Endothelial cell of umbilical vein (primary cell): ENCODE data around the gene CNNM3. TPM values are rescaled to one million over a fixed set of nuclear protein-coding genes. Genes with fewer than 3 reads are reported as not detected.

ENCODE experiments used
- BruUV-seq: library from RNA; stranded (reverse); fragments of 400-500 nt; replicated peaks from 2 replicates; lab custom pipeline; 2021; lab: Mats Ljungman, UMichigan
- CTCF ChIA-PET: fragments of 300-600, 350-600 bp; sonication (Branson Sonifier 250); formaldehyde crosslinking; loops from one replicate; lab custom pipeline; 2021; ENCODE audit warnings: antibody characterized with exemption, inconsistent platforms; lab: Charles Lee
- POLR2A ChIA-PET: fragments of 300-600, 350-600 bp; sonication (Branson Sonifier 250); formaldehyde crosslinking; loops from one replicate; lab custom pipeline; 2021; ENCODE audit warnings: antibody characterized with exemption, inconsistent platforms; lab: Charles Lee
- DNase-seq: peaks from one replicate; pipeline ENCODE4 v3.0.0-alpha.2; 2011; ENCODE audit warnings: low read depth, low spot score
- FAIRE-seq: peaks from 2 replicates; lab custom pipeline; 2011; peaks lifted over from hg19 to GRCh38; lab: Jason Lieb, UNC
- H2AFZ ChIP-seq: 2 replicates; pipeline ENCODE4 v1.6.0; 2012; ENCODE audit warnings: low read depth, low read length, control low read depth, inconsistent platforms
- H3K27ac ChIP-seq: 2 replicates; pipeline ENCODE4 v1.5.1; 2011; ENCODE audit warnings: low read depth, mild to moderate bottlenecking, control low read depth, low read length, moderate library complexity; ENCODE audit not compliant: insufficient read depth
- H3K27me3 ChIP-seq, 2 experiments: 2 replicates each; pipeline versions ENCODE4 v1.6.0 to v1.6.1; 2011; ENCODE audit warnings: low read length in 2 of 2, mixed read lengths in 1 of 2; ENCODE audit not compliant: control insufficient read depth in 2 of 2, insufficient read depth in 2 of 2
- H3K36me3 ChIP-seq, 2 experiments: 2 replicates in 1 of 2; 3 replicates in 1 of 2; pipeline ENCODE4 v1.5.1; 2011; ENCODE audit warnings: low read length in 2 of 2, mild to moderate bottlenecking in 1 of 2, moderate library complexity in 1 of 2; ENCODE audit not compliant: control insufficient read depth in 2 of 2, insufficient read depth in 2 of 2; ENCODE audit errors: extremely low read depth in 1 of 2
- H3K4me1 ChIP-seq: 3 replicates; pipeline ENCODE4 v1.5.1; 2011; ENCODE audit warnings: mild to moderate bottlenecking, low read length; ENCODE audit not compliant: control insufficient read depth, insufficient read depth; ENCODE audit errors: extremely low read depth
- H3K4me2 ChIP-seq: 2 replicates; pipeline ENCODE4 v1.6.1; 2011; ENCODE audit warnings: low read length, control low read depth, mixed read lengths; ENCODE audit not compliant: insufficient read depth
- H3K4me3 ChIP-seq, 3 experiments: fragments of 200-600 bp in 1 of 3; sonication (generic), shearing (Covaris generic) in 1 of 3; replicated peaks in 1 of 3; 2 replicates each; pipeline ENCODE4 v1.5.1; 2011 to 2016; ENCODE audit warnings: control low read depth in 3 of 3, low read length in 3 of 3, mild to moderate bottlenecking in 2 of 3, inconsistent platforms in 1 of 3, low read depth in 1 of 3, moderate library complexity in 1 of 3; ENCODE audit not compliant: insufficient read depth in 1 of 3
- H3K79me2 ChIP-seq: 2 replicates; pipeline ENCODE4 v1.6.0; 2012; ENCODE audit warnings: low read length, inconsistent platforms; ENCODE audit not compliant: control insufficient read depth, insufficient read depth
- H3K9ac ChIP-seq: replicated peaks from 2 replicates; pipeline ENCODE3; 2011; ENCODE audit warnings: low read length, control low read depth; ENCODE audit not compliant: insufficient read depth; ENCODE audit errors: extremely low read depth
- H3K9me1 ChIP-seq: replicated peaks from 3 replicates; pipeline ENCODE4 v1.6.0; 2011; ENCODE audit warnings: mild to moderate bottlenecking, low read length; ENCODE audit not compliant: control insufficient read depth, insufficient read depth; ENCODE audit errors: extremely low read depth
- H3K9me3 ChIP-seq: replicated peaks from 2 replicates; pipeline ENCODE4 v1.5.1; 2012; ENCODE audit warnings: low read length, inconsistent platforms; ENCODE audit not compliant: control insufficient read depth, insufficient read depth
- H4K20me1 ChIP-seq: replicated peaks from 2 replicates; pipeline ENCODE3; 2011; ENCODE audit warnings: mild to moderate bottlenecking, low read length; ENCODE audit not compliant: control insufficient read depth, insufficient read depth; ENCODE audit errors: extremely low read depth
- EZH2 ChIP-seq: IDR thresholded peaks from 2 replicates; pipeline ENCODE4 v1.6.1; 2012; ENCODE audit warnings: borderline replicate concordance, low read depth, mild to moderate bottlenecking, moderate library complexity, low read length, inconsistent platforms; ENCODE audit not compliant: severe bottlenecking
- FOS ChIP-seq: IDR thresholded peaks from 2 replicates; pipeline ENCODE4 v1.6.1; 2011; ENCODE audit warnings: mild to moderate bottlenecking, low read length, moderate library complexity, borderline replicate concordance; ENCODE audit not compliant: insufficient read depth
- GATA2 ChIP-seq: IDR thresholded peaks from 2 replicates; pipeline ENCODE4 v1.7.0; 2011; ENCODE audit warnings: low read depth, mild to moderate bottlenecking, moderate library complexity, mixed read lengths, low read length; ENCODE audit not compliant: insufficient read length, insufficient read depth
- JUN ChIP-seq: IDR thresholded peaks from 2 replicates; pipeline ENCODE4 v1.6.1; 2011; ENCODE audit warnings: borderline replicate concordance, low read depth; ENCODE audit not compliant: insufficient read length, insufficient read depth
- MYC ChIP-seq: IDR thresholded peaks from one replicate; pipeline ENCODE4 v1.6.1; 2011; ENCODE audit warnings: mild to moderate bottlenecking, low read depth, low read length
- POLR2A ChIP-seq: IDR thresholded peaks from 2 replicates; pipeline ENCODE4 v1.6.1; 2012; ENCODE audit warnings: low read depth, mild to moderate bottlenecking, control low read depth, low read length
- POLR2AphosphoS5 ChIP-seq: IDR thresholded peaks from 2 replicates; pipeline ENCODE4 v1.6.1; 2012; ENCODE audit warnings: low read depth, mild to moderate bottlenecking, control low read depth, low read length, moderate library complexity; ENCODE audit not compliant: insufficient read depth
- dilution Hi-C: fragments of 300-500 bp; cut with MboI; formaldehyde crosslinking; loops from one replicate; pipeline ENCODE4 v1.15.0; 2019; ENCODE audit warnings: low sequenced_read_pairs; ENCODE audit not compliant: extremely low pct_ligation_motif_present
- intact Hi-C: fragments of 100-400 bp; cut with micrococcal nuclease; formaldehyde crosslinking; loops from one replicate; pipeline ENCODE4 v1.10.0; 2022
- polyA plus RNA-seq, 4 experiments: library from polyadenylated mRNA; depleted of rRNA in 3 of 4; stranded (reverse) in 3 of 4; unstranded in 1 of 4; fragments of >200 nt; gene quantifications; 2 replicates each; pipeline versions ENCODE4 v1.2.1 to v1.2.3, GENCODE V29; 2011 to 2012; ENCODE audit warnings: missing spikeins in 1 of 4
- total RNA-seq: library from RNA; stranded (reverse); gene quantifications from 2 replicates; pipeline ENCODE4 v1.2.3, GENCODE V29; 2021
- TF ChIP-seq, protein P1 (sequence below): IDR thresholded peaks from 2 replicates; pipeline ENCODE4 v1.6.1; 2011; ENCODE audit not compliant: insufficient read depth, insufficient read length
- TF ChIP-seq, protein P2 (sequence below), 2 donors: IDR thresholded peaks; 1 replicate in 1 of 2; 2 replicates in 1 of 2; pipeline ENCODE4 v1.5.1; 2011; ENCODE audit warnings: low read length in 2 of 2, mild to moderate bottlenecking in 2 of 2, moderate library complexity in 2 of 2, control low read depth in 1 of 2, inconsistent platforms in 1 of 2, low read depth in 1 of 2; ENCODE audit not compliant: insufficient read depth in 1 of 2; ENCODE audit errors: extremely low read depth in 1 of 2

The CNNM3 gene
- total and polyA plus RNA-seq, 2 donors (not counting 3 experiments of a cell fraction or from before 2014, with no cell fraction given), result 13.0 to 14.9 TPM

DNA sequence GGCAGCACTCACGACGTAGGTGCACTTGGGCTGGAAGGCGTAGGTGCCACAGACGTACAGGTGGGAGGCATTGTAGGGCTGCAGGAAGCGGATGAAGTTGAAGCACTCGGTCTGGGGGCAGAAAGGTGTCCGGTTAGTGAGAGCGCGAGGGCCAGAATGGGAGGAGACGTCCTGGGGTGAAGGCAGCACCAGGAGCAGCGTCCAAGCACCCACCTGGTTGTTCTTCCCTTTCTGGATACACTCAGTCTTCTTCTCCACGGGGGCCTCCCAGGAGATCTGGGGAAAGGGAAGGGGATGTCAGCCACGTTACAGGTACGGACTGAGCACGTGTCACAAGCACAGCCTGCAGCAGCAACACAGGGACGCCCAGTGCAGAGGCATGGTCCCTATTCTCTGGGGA lies 49.6 kb downstream of the CNNM3 start:
- TF ChIP-seq, protein P1, sequence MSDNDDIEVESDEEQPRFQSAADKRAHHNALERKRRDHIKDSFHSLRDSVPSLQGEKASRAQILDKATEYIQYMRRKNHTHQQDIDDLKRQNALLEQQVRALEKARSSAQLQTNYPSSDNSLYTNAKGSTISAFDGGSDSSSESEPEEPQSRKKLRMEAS, result no peak
- no peak for TF ChIP-seq GATA2
- no peak for TF ChIP-seq EZH2
- TF ChIP-seq JUN, result no peak
- no peak for TF ChIP-seq POLR2A
- TF ChIP-seq, protein P2, sequence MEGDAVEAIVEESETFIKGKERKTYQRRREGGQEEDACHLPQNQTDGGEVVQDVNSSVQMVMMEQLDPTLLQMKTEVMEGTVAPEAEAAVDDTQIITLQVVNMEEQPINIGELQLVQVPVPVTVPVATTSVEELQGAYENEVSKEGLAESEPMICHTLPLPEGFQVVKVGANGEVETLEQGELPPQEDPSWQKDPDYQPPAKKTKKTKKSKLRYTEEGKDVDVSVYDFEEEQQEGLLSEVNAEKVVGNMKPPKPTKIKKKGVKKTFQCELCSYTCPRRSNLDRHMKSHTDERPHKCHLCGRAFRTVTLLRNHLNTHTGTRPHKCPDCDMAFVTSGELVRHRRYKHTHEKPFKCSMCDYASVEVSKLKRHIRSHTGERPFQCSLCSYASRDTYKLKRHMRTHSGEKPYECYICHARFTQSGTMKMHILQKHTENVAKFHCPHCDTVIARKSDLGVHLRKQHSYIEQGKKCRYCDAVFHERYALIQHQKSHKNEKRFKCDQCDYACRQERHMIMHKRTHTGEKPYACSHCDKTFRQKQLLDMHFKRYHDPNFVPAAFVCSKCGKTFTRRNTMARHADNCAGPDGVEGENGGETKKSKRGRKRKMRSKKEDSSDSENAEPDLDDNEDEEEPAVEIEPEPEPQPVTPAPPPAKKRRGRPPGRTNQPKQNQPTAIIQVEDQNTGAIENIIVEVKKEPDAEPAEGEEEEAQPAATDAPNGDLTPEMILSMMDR (IDR thresholded peaks at IDR 0.05; ENCODE audit: extremely low read depth in 1 of 2, insufficient read depth in 1 of 2, low read depth in 1 of 2, low read length in 2 of 2), result no peak
- no peak for TF ChIP-seq POLR2AphosphoS5
- TF ChIP-seq MYC, result no peak
- TF ChIP-seq FOS, result no peak
- no TSS peak for BruUV-seq
- no peak overlapping the region for H3K9ac ChIP-seq
- no peaks in the 10 kb centered on the region for H3K9me1 ChIP-seq
- ChIA-PET POLR2A (no interaction called here), CTCF (interaction anchor here (1.2 to 6.5 kb wide), 2 partner anchors 7 to 9 kb away, joined by 3 to 81 read pairs; partner anchors contain the start of gene ANKRD39)
- peaks cover 4 to 38% of the 10 kb centered on the region in 2 experiments for H3K36me3 ChIP-seq
- no peak overlapping the region for H3K4me2 ChIP-seq
- H4K20me1 ChIP-seq, result no peaks in the 10 kb centered on the region
- dilution Hi-C loops (no loop called here), intact Hi-C loops (no loop called here)
- no peaks in the 10 kb centered on the region for H3K79me2 ChIP-seq
- no peaks in the 10 kb centered on the region for H3K9me3 ChIP-seq
- H3K27ac ChIP-seq, result no peak overlapping the region
- FAIRE-seq (no peak), DNase-seq (no peak)
- no peak overlapping the region for H3K4me3 ChIP-seq
- peaks cover 3 to 9% of the 10 kb centered on the region in 2 experiments for H3K27me3 ChIP-seq
- no peak overlapping the region for H2AFZ ChIP-seq
- H3K4me1 ChIP-seq, result peaks cover 30% of the 10 kb centered on the region
